ENCODE results near the gene DES.

DES gene

GRCh38 chr2:219441451-219442255, 23.5 kb downstream of the DES start:
- peak; percentile 67 for DNase-seq

- no peak for DNase-seq
These were observed 24.3 kb downstream of the DES start for GRCh38 chr2:219442256-219443015.

GRCh38 chr2:219443016-219443696, 25.0 kb downstream of the DES start:
- DNase-seq: no peak

GRCh38 chr2:219443697-219444023, 25.5 kb downstream of the DES start:
- no peak for DNase-seq

- no peak for DNase-seq
These were observed 26.5 kb downstream of the DES start for GRCh38 chr2:219444566-219445091.

- no peak for DNase-seq
These were observed 27.1 kb downstream of the DES start for GRCh38 chr2:219445220-219445640.

GRCh38 chr2:219446101-219446504, 27.9 kb downstream of the DES start:
- no peak for DNase-seq

GRCh38 chr2:219446689-219447088, 28.5 kb downstream of the DES start:
- DNase-seq: no peak

- no peak for DNase-seq
These were observed 29.3 kb downstream of the DES start for GRCh38 chr2:219447242-219448098.

- DNase-seq: no peak
These were observed 30.1 kb downstream of the DES start for GRCh38 chr2:219448099-219448775.

- DNase-seq: no peak
These were observed 30.7 kb downstream of the DES start for GRCh38 chr2:219448776-219449341.

GRCh38 chr2:219449609-219450008, 31.4 kb downstream of the DES start:
- no peak for DNase-seq

- no peak for DNase-seq
These were observed 33.6 kb downstream of the DES start for GRCh38 chr2:219451661-219452360.

- no peak for DNase-seq
These were observed 34.5 kb downstream of the DES start for GRCh38 chr2:219452361-219453317.

GRCh38 chr2:219453671-219454590, 35.8 kb downstream of the DES start:
- no peak for DNase-seq

GRCh38 chr2:219455581-219455980, 37.4 kb downstream of the DES start:
- DNase-seq: no peak

GRCh38 chr2:219457784-219458369, 39.7 kb downstream of the DES start:
- no peak for DNase-seq

- no peak for DNase-seq
These were observed 40.8 kb downstream of the DES start for GRCh38 chr2:219458996-219459395.
